IPS-18a (cell line): Measurements from ENCODE around the gene GFAP.
A peak's percentile ranks its signal among the peaks of the same experiment; 100 is the strongest.

Experiments used
- H3K27ac ChIP-seq: one replicate; pipeline ENCODE4 v1.5.1; 2013; ENCODE audit warnings: low read length
- H3K27me3 ChIP-seq: one replicate; pipeline ENCODE4 v1.6.1; 2013; ENCODE audit warnings: mild to moderate bottlenecking, low read length; ENCODE audit not compliant: control insufficient read depth, insufficient read depth
- H3K36me3 ChIP-seq: one replicate; pipeline ENCODE4 v1.6.1; 2013; ENCODE audit warnings: low read depth, low read length; ENCODE audit not compliant: control insufficient read depth
- H3K4me1 ChIP-seq: one replicate; pipeline ENCODE4 v1.6.1; 2013; ENCODE audit warnings: low read depth, low read length; ENCODE audit not compliant: control insufficient read depth
- H3K4me3 ChIP-seq: one replicate; pipeline ENCODE4 v1.5.1; 2013; ENCODE audit warnings: low read length
- H3K9ac ChIP-seq: one replicate; pipeline ENCODE4 v1.6.1; 2013; ENCODE audit warnings: mild to moderate bottlenecking, low read length, moderate library complexity
- H3K9me3 ChIP-seq: one replicate; pipeline ENCODE4 v1.6.1; 2013; ENCODE audit warnings: low read depth, low read length; ENCODE audit not compliant: control insufficient read depth

The GFAP gene

DNA sequence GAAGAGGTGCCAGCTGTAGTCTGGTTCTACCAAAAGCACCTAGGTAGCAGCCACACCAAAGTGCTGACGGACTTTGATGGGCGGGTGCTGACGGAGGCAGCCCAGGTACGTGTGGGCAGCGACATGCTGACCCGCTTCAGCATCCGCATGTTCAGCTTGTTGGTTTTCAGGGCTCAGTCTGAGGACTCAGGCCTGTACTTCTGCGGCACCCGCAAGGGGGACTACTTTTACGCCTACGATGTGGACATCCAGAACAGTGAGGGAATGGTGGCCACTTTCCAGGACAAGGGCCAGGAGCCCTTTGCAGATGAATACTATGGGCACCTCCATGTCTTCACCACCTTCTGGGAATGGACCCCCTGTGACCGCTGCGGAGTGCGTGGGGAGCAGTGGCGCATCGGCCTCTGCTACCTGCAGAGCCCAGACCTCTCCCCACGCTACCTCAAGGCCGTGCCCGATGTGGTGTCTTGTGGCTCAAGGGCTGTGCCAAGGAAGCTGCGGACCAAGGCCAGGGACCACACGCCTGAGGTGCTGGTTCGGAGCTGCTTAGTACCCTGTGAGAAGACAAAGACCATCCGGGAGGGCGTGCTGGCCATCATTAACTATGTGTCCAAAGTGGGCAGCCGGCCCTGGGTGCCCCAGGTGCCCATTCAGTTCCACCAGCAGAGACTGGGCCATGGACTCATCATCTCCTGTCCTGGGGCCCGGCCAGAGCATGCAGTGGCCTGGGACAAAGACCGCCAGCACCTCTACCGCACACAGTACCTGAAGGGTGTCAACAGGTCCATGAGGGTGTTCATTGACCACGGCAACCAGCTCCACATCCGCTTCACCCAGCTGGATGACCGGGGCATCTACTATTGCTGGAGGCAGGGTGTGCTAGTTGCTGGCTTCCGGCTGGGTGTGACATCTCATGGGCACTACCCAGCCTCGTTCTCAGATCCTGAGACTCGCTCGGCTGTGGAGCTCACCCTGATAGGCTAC lies 11.0 kb downstream of the GFAP start:
- Histone ChIP-seq H3K9me3 (no peaks in the 10 kb centered on the region), H3K9ac (no peak overlapping the region), H3K36me3 (no peaks in the 10 kb centered on the region), H3K27ac (no peak overlapping the region), H3K27me3 (no peaks in the 10 kb centered on the region), H3K4me3 (no peak overlapping the region), H3K4me1 (no peaks in the 10 kb centered on the region)

DNA sequence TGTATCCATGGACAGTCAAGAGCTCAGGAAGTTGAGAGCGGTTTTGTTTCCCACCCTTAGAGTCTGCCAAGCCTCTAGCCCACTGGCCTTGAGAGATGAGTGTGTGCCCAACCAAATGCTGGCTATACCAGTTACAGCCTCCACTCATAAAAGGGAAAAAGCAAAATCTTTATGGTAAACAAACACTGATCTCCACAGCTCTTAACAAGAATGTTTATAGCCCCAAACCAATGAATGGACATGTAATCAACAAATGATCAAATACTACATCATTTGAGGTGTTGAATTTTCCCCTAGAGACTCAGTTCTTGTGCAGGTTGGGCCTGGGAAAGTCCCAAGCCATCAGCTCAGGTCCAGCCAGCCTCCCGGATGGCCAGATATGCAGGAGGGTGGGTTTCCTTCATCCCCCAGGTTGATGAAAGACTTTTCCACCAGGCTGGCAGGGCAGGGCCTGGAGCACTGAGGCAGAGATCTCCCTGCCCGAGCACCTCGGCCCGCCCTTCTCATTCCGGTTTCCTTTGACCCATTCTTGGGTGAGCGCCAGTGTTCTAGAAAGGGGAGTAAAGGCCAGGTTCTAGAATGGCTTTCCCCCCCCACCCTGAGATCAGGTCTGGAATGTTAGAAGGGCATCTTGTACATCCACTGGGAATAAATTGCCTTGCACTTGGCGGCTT lies 12.2 kb downstream of the GFAP start:
- Histone ChIP-seq H3K36me3 (no peaks in the 10 kb centered on the region), H3K4me1 (no peaks in the 10 kb centered on the region), H3K27me3 (no peaks in the 10 kb centered on the region), H3K9me3 (no peaks in the 10 kb centered on the region), H3K27ac (no peak overlapping the region), H3K4me3 (no peak overlapping the region), H3K9ac (no peak overlapping the region)

DNA sequence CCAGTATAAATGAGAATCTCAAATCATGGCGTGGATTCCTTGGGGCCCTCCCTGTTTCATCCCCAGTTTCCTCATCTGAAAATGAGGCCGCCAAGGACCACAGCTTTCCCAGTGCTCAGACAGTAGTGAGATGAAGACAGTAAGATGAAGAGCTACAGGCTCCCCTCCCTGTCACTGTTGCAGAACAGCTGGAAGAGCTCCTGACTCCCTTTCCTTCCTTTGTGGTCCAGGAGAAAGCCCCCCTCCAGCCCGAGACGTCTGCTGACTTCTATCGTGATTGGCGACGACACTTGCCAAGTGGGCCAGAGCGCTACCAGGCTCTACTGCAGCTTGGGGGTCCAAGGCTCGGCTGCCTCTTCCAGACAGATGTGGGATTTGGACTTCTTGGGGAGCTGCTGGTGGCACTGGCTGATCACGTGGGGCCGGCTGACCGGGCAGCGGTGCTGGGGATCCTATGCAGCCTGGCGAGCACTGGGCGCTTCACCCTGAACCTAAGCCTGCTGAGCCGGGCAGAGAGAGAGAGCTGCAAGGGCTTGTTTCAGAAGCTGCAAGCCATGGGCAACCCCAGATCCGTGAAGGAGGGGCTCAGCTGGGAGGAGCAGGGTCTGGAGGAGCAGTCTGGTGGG lies 13.1 kb downstream of the GFAP start:
- H3K9ac ChIP-seq, result no peak overlapping the region
- H3K4me1 ChIP-seq, result no peaks in the 10 kb centered on the region
- no peak overlapping the region for H3K27ac ChIP-seq
- no peaks in the 10 kb centered on the region for H3K9me3 ChIP-seq
- no peaks in the 10 kb centered on the region for H3K36me3 ChIP-seq
- H3K4me3 ChIP-seq, result no peak overlapping the region
- no peaks in the 10 kb centered on the region for H3K27me3 ChIP-seq

DNA sequence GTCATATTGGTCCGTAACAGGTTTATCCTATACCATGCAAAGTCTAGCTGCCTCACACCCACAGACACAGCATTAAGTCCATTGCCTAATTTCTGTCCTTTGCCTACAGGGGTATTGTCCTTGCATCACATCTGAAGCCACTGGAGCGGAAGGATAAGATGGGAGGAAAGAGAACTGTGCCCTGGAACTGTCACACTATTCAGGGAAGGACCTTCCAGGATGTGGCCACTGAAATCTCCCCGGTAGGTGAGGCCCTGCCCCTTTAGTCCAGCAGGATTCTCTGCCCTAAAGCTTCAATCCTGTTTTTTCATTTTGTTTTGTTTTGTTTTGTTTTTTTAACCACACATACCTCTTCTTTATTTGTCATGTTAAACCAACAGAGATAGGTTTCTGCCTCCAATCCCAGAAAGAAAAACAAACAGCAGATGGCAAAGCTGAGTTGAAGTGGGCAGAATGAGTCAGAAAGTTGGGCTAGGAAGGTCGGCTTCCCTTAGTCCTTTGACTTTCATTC lies 13.8 kb downstream of the GFAP start:
- Histone ChIP-seq H3K27ac (no peak overlapping the region), H3K4me3 (no peak overlapping the region), H3K4me1 (no peaks in the 10 kb centered on the region), H3K9me3 (no peaks in the 10 kb centered on the region), H3K36me3 (no peaks in the 10 kb centered on the region), H3K27me3 (no peaks in the 10 kb centered on the region), H3K9ac (no peak overlapping the region)

DNA sequence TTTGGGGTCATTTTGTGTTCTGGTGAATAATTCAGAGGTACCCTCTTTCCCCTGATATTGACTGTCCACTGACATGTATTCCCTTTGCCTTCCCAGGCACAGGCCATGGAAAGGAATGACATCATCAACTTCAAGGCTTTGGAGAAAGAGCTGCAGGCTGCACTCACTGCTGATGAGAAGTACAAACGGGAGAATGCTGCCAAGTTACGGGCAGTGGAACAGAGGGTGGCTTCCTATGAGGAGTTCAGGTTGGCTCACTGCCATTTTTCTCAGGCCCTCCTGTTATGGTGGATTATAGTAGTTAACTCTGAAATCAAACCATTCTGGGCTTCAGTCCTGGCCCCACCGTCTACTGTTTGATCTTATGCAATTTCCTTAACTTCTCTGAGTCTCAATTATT lies 14.4 kb downstream of the GFAP start:
- Histone ChIP-seq H3K9ac (no peak overlapping the region), H3K36me3 (peaks cover 1% of the 10 kb centered on the region), H3K27ac (no peak overlapping the region), H3K9me3 (no peaks in the 10 kb centered on the region), H3K4me3 (no peak overlapping the region), H3K27me3 (no peaks in the 10 kb centered on the region), H3K4me1 (no peaks in the 10 kb centered on the region)

DNA sequence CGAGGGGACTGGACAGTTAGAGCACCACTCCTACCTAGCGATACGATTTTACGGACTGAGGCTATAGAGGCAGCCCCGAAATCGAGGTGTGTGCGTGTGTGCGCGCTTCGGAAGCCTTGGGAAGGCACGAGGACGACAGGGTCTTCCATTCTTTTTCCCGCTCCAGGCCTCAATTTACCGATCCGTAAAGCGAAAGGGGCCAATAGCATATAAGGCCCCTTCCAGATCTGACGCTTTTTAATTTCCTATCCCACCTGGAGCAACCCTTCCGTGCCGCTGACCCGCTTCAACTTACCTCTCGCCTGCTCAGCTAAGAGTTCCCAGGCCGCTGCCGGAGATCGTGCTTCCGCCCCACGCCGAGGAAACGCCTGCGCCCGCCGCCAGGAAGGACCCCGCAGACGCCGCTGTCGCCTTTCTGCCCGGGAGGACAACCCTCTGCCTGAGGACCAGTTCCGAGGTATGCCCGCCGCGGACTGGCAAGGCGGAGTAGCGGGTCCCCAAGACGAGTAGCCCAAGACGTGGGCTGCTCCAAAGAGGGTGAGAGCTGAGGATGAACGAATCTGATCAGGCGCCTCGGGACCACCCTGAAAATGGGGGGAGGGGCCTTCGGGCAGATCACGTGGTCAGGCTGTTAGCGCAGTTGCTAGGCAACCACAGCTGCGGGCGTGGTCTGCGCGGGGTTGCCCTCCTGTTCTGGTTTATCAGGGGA lies 16.1 kb downstream of the GFAP start, which contains the start of gene EFTUD2:
EFTUD2 (minus strand) TSS at position 372 of the 709 bp plus-strand sequence. CDS start 4,924 bp downstream, outside the sequence.
- Histone ChIP-seq H3K9ac (peak within 1 kb of the TSS; percentile 99), H3K36me3 (peaks cover 4% of the 10 kb centered on the region), H3K4me3 (peak within 1 kb of the TSS; percentile 100), H3K27ac (peak within 1 kb of the TSS; percentile 98), H3K27me3 (no peaks in the 10 kb centered on the region), H3K9me3 (no peaks in the 10 kb centered on the region), H3K4me1 (no peaks in the 10 kb centered on the region)

DNA sequence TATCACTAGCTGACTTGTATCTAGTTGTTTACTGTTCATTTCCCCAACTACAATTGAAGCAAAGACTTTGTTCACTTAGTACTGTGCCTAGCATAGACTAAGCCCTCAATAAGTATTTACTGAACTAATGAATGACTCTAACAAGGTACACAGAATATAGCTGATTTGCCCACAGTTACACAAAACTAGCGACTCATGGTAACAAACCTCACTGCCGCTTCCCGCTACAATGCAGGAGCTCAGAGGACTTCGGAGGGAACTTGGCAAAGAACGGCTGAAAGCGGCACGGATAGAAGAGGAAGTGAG lies 16.6 kb downstream of the GFAP start:
- no peaks in the 10 kb centered on the region for H3K4me1 ChIP-seq
- no peaks in the 10 kb centered on the region for H3K9me3 ChIP-seq
- H3K36me3 ChIP-seq, result peaks cover 4% of the 10 kb centered on the region
- H3K27me3 ChIP-seq, result no peaks in the 10 kb centered on the region
- peak overlapping the region; percentile 98 for H3K27ac ChIP-seq
- H3K4me3 ChIP-seq, result peak overlapping the region; percentile 100
- H3K9ac ChIP-seq, result peak overlapping the region; percentile 99

DNA sequence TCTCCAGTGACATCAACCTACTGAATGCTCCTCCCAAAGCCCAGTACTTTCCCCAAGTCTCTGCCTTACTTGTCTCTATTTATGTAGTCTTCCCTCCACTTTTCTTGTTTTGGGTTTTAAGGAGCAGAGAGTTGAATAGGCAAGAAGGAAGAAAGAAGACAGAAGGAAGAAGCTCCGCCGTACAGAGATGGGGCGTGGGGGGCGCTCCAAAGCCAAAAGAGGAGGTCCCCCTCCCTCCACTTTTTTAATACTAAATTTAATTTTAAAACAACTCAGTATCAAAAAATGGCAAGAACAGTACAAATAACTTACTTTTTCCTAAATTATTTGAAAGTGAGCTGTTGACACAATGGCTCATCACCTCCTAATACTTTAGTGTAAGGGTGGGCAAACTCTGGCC lies 20.7 kb downstream of the GFAP start:
- Histone ChIP-seq H3K4me1 (no peaks in the 10 kb centered on the region), H3K36me3 (peaks cover 15% of the 10 kb centered on the region), H3K9ac (no peak overlapping the region), H3K9me3 (no peaks in the 10 kb centered on the region), H3K27me3 (no peaks in the 10 kb centered on the region), H3K27ac (no peak overlapping the region), H3K4me3 (no peak overlapping the region)

DNA sequence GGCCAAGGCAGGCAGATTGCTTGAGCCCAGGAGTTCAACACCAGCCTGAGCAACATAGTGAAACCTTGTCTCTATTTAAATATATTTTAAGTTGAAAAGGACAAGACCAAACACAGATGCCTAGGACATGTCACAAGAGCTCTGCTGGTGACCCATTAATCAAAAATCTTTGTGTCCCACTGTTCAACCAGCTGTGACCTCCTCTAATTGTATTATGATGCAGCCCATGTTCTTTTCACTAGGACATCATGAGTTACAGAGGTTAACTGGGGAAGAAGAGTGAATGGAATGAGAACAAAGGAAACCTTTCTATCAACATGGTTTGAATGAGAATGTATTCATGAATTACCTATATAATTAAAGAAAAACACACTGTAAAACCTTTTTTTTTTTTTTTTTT lies 23.1 kb downstream of the GFAP start:
- Histone ChIP-seq H3K9me3 (no peaks in the 10 kb centered on the region), H3K27ac (no peak overlapping the region), H3K27me3 (no peaks in the 10 kb centered on the region), H3K4me1 (no peaks in the 10 kb centered on the region), H3K36me3 (peaks cover 15% of the 10 kb centered on the region), H3K4me3 (no peak overlapping the region), H3K9ac (no peak overlapping the region)

DNA sequence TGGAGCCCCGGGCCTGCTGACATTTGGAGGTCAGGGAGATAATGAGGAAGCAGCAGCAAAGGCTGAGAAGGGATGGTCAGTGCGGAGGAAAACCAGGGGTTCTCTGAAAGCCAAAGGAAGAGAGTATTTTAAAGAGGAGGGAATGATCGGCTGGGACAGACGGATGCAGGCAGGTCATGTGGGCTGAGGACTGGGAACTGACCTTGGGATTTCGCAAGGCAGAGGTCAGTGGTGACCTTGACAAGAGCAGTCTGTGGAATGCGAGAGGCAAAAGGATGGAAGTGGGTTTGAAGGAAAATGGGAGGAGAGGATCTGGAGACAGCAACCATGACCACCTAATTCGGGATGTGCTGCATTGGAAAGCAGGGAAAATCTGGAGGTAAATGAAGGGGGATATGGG lies 26.3 kb downstream of the GFAP start:
- Histone ChIP-seq H3K4me3 (no peak overlapping the region), H3K9me3 (no peaks in the 10 kb centered on the region), H3K9ac (no peak overlapping the region), H3K27ac (no peak overlapping the region), H3K27me3 (no peaks in the 10 kb centered on the region), H3K4me1 (no peaks in the 10 kb centered on the region), H3K36me3 (peaks cover 36% of the 10 kb centered on the region)
